GM19240 (cell line): ENCODE measurements around the gene MAP3K2.
A peak's percentile ranks its signal among the peaks of the same experiment; 100 is the strongest.

Experiments
- DNase-seq: peaks from one replicate; pipeline ENCODE4 v3.0.0; 2011; ENCODE audit warnings: low spot score; ENCODE audit not compliant: insufficient read length

Gene MAP3K2

DNA sequence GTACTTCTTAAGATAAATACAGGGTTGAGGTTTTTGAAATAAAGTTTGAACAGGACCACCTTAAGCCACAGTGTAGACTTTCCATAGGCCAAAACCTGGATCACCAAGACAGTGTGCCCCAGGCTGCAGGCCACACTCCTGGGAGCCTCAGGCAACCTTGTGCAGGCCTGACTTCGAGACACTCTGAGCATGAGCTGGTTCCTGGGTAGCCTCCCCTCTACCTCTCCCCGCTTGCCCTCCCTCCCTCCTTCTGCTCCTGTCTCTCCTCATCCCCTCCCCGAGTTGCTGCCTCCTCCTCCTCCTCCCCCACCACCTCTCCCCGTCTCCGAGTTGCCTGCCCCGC lies 19.9 kb upstream of the MAP3K2 start:
- DNase-seq = no peak

DNA sequence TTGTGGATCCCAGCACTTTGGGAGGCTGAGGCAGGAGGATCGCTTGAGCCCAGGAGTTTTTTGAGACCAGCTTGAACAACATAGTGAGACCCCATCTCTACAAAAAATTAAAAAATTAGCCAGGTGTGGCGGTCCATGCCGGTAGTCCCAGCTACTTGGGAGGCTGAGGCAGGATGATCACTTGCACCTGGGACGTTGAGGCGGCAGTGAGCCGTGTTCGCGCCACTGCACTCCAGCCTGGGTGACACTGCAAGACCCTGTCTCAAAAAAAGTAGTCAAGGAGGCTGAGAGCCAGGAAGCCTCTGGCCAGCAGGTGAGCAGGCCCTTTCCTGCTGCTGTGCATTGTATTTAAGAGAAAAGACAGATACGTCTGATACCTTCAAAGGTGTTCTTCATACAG lies 19.3 kb upstream of the MAP3K2 start:
- DNase-seq = no peak

DNA sequence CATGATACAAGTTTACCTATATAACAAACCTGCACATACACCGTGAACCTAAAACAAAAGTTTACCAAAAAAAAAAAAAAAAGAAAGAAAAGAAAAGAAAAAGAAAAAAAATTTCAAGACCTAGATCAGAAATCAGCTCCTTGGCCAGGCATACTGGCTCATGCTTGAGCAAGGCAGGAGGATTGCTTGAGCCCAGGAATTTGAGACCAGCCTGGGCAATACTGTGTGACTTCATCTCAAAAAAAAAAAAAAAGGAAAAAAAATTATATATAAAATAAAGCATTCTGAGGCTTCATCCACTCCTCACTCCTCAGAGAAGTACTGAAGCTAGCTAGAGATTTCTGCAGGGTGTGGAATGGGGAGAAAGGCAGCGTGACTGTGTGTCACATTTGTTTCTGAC lies 18.7 kb upstream of the MAP3K2 start:
- no peak for DNase-seq

DNA sequence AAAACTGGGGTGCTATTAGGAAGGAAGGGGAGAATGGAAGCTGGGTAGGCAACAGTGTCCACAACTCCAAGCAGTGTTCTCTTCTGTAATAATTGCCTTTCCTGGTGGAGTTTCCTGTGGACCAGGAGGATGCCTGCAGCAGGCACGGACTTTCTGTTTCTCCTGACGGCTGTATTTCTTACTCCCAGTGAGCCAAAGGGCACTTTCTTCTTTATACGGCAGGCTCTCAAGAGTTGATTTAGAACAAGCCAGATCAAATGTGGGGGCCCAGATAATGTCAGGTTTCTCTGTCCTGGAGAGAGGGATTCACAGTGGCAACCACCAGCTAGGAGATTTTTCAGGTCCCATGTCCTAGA lies 17.5 kb upstream of the MAP3K2 start:
- DNase-seq = no peak

DNA sequence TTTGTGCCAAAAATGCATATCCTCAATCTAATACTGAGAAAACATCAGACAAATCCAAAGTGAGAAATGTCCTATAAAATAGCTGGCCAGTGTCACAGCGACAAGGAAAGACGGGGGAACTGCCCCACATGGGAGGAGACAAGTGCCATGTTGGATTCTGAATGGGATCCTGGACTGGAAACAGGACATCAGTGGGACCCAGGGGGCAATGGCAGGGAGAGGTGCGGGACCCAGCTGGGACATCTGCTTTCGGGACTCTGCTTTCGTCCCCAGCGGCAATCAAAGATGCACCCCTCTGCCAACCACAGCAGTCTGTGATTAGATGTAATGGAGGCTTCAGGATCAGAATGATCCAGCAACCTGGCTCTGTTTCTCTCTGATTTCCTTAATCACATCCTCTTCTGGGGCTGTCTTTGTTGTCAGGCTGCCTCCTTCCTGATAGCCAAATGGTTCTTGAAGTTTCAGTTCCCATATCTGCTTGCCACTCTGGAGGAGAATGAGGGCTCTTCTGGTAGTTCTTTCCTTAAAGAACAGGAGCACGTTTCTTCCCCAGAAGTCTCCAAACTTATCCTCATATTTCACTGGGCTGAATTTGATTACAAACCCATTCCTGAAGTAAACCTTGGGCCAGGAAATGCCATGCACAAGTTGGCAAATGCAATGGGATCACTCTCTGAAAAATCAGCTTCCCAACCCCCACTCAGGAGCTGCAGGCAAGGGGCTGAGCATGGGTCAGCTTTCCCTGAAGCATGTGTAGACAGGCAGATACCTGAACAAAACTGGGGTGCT lies 16.9 kb upstream of the MAP3K2 start:
- no peak for DNase-seq

DNA sequence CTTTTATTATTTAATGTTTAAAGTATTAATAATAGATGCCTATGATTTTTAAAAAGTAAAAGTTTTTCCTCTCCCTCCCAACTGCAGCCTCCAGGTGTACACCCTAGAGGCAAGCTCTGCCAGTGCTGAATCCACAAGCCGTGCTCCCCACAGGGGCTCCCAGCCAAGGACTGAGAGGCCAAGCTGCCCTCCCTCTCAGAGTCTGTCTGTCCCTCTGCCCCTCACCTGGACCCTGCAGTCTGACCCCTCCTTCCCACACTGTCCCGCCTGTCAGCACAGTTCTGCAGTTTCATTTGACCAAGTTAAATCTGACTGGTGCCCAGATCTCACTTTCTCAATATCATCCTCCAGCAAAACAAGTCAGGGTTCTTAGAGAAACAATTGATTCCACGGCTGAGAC lies 15.7 kb upstream of the MAP3K2 start:
- no peak for DNase-seq

DNA sequence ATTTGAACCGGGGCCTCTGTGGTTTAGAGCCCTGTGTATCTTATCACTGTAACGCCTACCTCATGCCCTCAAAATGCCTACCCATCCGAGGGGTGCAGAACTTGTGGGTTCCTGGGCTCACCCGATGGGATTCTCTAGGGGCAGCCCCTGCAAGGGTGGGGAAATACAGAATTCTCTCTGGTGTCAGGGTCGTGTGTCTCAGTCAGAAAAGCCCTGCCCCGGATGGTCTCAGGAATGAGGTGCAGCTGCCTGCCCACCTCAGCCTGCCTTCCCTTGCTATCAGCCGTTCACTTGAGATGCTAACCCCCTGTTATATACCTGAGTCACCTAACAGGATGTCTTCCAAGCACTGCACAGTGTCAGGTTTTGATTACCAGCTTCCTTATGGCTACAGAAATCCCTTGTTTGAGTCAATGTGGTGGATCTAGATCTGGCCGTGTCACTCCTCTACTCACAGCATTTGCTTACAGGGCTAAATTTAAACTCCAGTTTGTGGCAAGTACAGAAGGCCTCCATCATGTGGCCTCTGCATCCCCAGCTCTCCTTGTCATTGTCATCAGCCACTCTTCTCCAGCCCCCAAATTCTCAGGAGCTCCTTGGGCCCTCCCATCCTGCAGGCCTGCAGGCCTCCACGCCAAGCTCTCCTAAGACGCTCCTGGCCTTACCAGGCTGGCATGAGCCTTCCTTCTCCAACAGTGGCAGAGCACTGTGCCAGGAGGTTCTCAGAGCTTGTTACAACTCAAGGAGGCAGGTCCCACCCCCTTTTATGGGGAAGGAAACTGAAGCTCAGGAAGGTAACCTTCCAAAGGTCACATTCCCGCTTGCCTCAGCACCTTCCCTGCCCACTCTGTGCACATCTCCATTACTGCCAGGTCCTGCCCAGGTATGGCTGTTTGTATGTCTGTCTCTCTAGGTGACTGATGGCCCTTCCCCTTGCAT lies 14.3 kb upstream of the MAP3K2 start:
- no peak for DNase-seq

DNA sequence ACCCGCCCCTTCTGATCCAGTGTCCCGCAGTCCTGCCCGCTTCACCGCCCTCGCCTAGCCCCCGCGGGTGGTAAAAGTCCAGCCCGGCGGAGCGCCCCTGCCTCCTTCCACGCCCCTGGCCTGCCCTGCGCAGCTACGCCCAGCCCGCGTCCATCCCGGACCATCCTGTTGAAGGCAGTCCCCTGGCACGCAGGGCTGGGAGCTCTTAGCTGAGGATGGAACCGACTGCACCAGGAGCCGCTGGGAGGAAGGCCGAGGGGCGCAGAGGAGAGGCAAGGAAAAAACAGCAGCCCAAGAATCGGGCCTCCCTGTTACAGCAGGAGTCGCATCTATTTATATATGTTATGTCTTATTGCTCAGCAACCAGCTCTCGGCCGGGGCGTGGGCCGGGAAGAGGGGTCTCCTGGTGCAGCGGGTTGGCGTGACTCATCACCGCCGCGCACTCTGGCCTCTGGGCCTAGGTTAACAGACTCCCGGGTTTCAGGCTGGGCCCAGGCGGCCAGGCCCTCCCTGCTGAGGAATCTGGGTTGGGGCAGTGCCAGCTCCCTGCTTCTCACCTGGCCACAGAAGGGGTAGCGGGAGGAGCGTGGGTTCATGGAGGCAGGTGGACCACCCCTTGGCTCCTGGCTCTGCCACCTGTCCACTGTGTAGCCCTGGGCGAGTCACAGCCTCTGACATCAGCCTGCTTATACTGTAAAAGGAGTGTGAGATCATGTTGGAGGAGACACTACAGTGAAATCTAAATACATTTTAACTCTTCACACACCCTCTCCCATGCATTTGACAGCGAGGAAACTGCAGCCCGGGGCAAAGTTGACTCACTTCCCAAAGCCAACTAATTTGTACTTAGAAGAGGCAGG lies 13.4 kb upstream of the MAP3K2 start:
- DNase-seq = no peak

DNA sequence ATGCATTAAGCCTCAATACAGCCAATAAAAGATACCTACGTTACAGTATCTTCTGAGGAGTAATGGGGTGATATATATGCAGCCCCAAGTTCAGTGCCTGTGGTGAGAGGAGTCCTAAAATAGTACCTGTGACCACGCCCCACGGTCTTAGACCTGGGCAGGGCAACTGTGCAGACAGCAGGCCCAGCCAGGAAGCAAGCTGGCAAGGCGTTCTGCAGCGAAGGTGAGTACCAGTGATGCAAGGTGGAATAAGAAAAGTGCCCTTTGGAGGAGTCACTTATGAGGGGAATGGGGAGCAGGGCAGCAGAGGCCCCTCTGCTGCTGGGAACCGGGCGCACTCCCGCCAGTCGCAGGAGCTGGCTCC lies 12.7 kb upstream of the MAP3K2 start:
- no peak for DNase-seq

DNA sequence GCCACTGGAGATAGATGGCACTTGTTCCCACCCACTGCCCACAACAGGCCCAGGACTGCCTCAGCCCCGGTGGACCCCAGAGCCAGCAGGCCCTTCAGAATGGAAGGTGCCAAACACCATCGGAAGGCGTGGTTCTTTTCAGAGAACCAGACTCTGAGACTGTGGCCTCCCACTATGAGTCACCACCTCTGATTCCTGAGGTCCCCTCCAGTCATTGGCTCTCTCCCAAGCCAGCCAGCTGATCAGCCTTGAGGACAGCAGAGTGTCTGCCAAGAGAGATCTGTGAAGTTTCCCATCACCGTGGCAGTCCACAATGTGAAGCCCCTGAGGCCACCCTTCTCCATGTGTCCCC lies 10.4 kb upstream of the MAP3K2 start:
- DNase-seq = peak; percentile 74

DNA sequence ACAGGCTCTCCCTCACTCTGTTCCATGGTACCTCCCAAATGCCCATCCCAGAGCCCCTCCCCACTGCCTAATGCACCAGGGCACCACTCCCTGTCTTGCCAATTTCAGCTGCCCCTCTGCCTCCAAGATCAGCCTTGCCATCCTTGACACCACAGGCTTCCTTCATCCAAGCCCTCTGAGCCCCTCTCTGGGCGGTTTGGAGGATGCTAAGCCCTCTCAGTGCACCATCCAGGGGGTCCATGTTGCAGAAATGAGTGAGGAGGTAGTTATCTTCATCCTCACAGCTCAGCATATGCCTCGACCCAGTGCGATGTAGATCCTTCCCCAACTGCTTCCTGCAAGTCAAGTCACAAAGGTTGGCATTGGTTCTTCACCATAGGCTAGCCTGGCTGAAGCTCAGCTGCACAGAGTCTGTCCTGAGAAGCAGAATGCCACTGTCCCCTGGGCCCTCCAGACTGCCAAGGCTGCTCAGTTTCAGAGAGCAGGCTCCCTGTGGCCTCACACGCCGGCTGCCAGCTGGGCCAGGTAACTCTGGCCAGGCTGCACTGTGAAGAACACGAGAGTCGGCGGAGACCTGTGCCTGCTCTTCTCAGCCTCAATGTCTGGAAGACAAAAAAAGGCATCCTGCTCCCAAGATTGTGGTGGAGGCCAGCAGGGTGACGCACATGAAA lies 9.9 kb upstream of the MAP3K2 start:
- no peak for DNase-seq

DNA sequence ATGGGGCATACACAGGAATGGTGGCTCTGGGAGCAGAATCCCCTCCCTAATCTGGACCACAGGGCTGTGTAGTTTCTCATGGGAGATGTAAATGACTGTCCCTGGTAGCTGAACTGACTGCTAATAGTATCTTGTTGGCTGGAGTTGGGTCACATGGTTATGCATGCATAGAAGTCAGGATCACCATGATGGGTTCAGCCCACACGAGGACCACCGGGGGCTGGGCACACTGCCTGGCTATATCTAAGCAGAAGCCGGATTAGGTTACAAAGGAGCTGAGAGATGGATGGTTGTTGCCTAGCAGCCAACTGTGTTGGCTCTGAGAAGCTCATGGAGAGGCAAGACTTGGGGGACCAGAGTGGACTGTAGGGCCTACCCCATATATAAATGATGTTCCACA lies 6.7 kb upstream of the MAP3K2 start:
- DNase-seq = no peak

DNA sequence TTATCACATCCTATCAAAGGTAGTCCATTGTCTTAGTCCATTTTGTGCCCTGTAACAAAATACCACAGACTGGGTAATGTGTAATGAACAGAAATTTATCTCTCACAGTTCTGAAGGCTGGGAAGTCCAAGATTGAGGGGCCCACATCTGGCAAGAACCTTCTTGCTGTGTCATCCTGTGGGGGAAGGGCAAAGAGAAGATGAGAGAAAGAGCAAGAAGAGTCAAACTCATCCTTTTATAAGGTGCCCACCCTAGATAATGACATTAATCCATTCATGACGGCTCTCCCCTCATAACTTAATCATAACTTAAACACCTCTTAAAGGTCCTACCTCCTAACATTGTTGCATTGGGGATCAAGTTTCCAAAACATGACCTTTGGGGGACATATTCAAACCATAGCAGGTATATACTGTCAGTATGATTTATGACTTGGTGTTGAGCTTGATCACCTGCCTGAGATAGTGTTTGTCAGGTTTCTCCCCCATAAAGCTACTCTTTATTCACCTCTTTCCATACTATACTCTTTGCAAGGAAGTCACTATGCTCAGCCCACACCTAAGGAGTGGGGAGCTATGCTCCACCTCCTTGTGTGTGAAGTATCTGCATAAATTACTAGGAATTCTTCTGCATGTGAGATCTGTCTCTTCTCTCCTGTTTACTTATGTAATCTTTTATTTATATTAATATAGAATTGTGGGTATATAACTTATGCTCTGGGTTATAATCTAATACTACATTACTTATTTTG lies 5.2 kb upstream of the MAP3K2 start:
- DNase-seq = no peak

DNA sequence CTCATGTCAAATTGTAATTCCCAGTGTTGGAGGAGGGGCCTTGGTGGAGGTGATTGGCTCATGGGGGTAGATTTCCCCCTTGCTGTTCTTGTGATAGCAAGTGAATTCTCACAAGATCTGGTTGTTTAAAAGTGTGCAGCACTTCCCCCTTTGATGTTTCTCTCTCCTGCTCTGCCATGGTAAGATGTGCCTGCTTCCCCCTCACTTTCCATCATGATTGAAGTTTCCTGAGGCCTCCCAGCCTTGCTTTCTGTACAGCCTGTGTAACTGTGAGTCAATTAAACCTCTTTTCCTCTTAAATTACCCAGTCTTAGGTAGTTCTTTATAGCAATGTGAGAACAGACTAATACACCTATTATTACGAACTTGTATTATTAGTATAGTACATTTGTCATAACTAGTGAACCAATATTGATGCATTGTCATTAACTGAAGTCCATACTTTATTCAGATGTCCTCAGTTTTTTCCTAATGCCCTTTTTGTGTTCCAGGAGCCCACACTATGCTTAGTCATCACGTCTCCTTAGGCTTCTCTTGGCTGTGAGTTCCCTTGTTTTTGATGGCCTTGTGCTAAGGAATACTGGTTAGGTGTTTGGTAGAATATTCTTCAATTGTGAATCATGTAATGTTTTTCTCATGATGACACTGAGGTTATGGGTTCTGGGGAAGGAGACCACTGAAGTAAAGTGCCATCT lies 4.5 kb upstream of the MAP3K2 start:
- DNase-seq = no peak

DNA sequence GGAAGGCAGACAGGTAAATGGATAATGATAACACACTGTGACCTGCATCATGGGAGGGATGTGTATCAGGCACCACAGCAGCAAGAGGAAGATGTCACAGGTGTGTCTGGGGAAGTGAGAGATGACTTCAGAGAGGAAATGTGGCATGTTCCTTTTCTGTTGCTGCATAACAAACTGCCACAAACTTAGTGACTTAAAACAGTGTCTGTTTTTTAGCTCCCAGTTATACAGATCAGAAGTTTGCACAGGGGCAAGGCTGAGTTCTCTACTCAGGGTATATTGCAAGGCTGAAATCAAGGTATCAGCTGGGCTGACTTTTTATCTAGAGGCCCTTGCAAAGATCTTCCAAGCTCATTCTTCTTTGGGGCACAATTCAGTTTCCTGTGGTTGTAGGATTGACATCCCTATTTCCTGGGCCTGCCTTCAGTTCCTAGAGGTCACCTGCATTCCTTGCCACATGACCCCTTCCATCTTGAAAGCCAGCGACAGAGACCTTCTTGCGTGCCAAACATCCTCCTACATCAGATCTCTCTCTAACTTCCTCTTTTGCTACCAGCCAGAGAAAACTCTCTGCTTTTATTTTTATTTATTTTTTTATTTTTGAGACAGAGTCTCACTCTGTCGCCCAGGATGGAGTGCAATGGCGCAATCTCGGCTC lies 2.1 kb upstream of the MAP3K2 start:
- DNase-seq = no peak

DNA sequence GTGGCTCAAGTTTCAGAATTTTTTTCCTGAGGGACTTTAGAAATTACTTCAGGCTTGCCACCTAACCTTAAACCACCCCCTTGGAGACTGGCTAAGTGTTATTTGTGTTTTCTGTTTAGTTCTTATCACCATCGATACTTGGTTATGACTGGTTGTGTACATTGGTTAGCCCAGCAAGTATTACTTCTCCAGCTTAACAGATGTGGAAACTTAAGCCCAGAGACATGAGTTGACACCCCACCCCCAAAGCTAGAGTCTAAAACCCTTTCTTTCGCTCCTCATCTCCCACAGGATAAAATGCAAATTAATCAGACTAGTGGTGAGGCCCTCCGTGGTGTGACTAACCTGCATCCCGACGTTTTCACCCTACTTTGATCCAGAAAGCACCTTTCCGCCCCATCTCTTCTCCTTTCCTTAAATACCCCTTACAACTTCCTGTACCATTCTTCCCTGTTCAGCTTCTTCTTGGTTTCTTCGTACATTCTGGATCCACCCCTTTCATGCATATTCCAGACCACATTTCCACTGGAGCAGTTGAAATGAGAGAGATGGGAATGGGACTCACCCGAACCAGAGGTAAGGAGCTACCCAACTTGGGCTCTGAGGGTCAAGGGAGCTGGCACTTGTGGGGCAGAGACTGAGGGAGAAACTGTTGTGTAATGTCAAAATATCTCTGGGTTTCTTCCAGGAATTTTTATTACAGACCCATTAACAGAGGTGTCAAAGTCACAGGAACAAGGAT lies 819 bp upstream of the MAP3K2 start:
- DNase-seq = no peak

DNA sequence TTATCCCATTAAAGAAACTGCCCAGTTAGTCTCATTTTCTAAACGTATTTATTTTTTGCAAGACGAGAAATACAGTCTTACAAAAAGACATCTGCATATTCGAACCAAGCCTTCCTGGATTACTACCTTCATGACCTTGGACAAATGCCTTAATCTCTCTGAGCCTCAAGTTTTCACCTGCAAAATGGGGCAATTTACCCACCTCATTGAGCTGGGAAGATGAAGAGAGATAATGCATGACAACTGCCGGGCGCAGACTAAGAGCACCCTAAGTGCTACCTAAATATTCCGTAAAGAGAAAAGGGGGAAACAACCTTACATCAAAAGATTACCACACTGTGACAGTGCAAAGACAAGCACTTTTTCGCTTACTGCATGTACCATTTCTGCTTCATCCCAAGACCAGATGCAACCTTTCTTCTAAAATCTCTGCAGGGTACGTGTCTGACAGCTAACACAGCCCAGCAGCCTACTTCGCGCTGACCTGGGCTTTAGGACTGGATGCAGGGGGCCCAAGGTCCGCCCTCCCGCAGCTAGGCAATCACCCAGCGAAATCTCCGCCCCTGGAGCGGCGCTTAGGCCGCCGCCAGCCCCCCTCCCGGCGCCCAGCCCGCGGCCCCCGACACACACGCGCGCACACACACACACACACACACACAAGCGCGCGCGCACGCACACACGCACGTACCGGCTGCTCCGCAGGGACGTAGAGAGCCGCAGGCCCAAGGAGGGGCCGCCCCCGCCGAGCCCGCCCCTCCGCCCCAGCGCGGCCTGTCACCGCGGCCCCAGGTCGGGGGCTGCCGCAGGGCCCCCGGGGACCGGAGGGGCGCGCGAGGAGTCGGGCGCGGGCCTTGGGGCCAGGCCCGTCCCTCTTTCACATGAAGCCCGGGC lies 766 bp downstream of the MAP3K2 start:
- DNase-seq = peak; percentile 36

DNA sequence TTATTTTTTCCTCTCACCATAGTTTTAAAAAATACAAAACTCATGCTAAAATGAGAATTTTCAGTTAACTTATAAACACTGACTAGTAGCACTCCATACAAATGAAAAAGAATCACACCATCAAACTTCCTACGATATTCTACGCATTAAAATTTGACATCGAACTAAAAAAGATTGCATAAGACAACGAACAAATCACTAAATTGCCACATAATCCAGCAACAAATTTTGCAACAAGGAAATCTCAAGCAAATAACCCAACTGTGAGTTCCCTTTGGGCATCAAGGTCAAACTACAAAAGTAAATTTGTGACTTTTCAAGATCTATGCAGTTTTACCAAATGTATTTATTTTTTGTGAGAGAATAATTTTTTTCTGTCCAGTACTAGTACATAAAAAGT lies 1.5 kb downstream of the MAP3K2 start:
- DNase-seq = no peak
